Astrocyte of the spinal cord (primary cell): ENCODE data around the gene UGT1A7.

ENCODE experiments used
- DNase-seq: peaks from one replicate; pipeline ENCODE4 v3.0.0; 2011; ENCODE audit warnings: low read depth, low spot score
- H3K4me3 ChIP-seq: 2 replicates; pipeline ENCODE4 v1.5.1; 2011; ENCODE audit warnings: low read depth, mild to moderate bottlenecking, low read length, moderate library complexity
- CTCF ChIP-seq: IDR thresholded peaks from 2 replicates; pipeline ENCODE4 v1.5.1; 2012; ENCODE audit warnings: low read depth, mild to moderate bottlenecking, low read length, inconsistent platforms
- in situ Hi-C: cut with HindIII; loops from 2 replicates; pipeline ENCODE4 v1.10.0; 2017; ENCODE audit warnings: low sequenced_read_pairs

UGT1A7 gene

GRCh38 chr2:233754872-233755611, 73.3 kb downstream of the UGT1A7 start:
- no peak for DNase-seq
- no peak overlapping the region for H3K4me3 ChIP-seq
- in situ Hi-C loops = no loop called here
- TF ChIP-seq CTCF = no peak

- DNase-seq = no peak
- TF ChIP-seq CTCF = no peak
- no peak overlapping the region for H3K4me3 ChIP-seq
- in situ Hi-C loops = no loop called here
These were observed 74.9 kb downstream of the UGT1A7 start for GRCh38 chr2:233756429-233757081.

- DNase-seq = no peak
- no peak for TF ChIP-seq CTCF
- H3K4me3 ChIP-seq = no peak overlapping the region
- in situ Hi-C loops = no loop called here
These were observed 76.4 kb downstream of the UGT1A7 start for GRCh38 chr2:233758141-233758540.

GRCh38 chr2:233758849-233759248, 77.1 kb downstream of the UGT1A7 start:
- no peak overlapping the region for H3K4me3 ChIP-seq
- no peak for DNase-seq
- no peak for TF ChIP-seq CTCF
- in situ Hi-C loops = no loop called here

GRCh38 chr2:233760043-233760442, 78.3 kb downstream of the UGT1A7 start, which contains the start of gene UGT1A1:
Gene UGT1A1 (plus strand): TSS chr2:233760270. CDS start chr2:233760288, 18 bp downstream.
- H3K4me3 ChIP-seq = no peak within 1 kb of the TSS
- TF ChIP-seq CTCF = no peak
- no peak for DNase-seq
- in situ Hi-C loops = no loop called here

- no peak for TF ChIP-seq CTCF
- no peak overlapping the region for H3K4me3 ChIP-seq
- DNase-seq = no peak
- in situ Hi-C loops = no loop called here
These were observed 79.5 kb downstream of the UGT1A7 start for GRCh38 chr2:233761040-233761769.
